ENCODE data around the gene PARVG. TPM values are rescaled to one million over a fixed set of nuclear protein-coding genes. Genes with fewer than 3 reads are reported as not detected.

PARVG gene
- total RNA-seq, 1 experiment from 2014 or later = 1.3 TPM

- H3K27ac Mint-ChIP-seq = no peak overlapping the region; a peak in 1 of 7 replicates
- Histone ChIP-seq H4K8ac (replicated peaks; ENCODE audit: insufficient read length, low read depth, low read length) (no peak overlapping the region), H2BK120ac (ENCODE audit: low read depth, low read length, poor library complexity, severe bottlenecking) (no peak overlapping the region), H4K20me1 (ENCODE audit: control insufficient read depth, insufficient read depth, insufficient read length) (no peaks in the 10 kb centered on the region), H3K23ac (ENCODE audit: insufficient read length, low read depth, low read length) (no peak overlapping the region), H3K9ac (ENCODE audit: extremely low read depth, insufficient read length, low read length) (no peak overlapping the region), H2AK5ac (ENCODE audit: insufficient read length, low read length) (no peak overlapping the region), H3K4me1 (ENCODE audit: insufficient read depth, low read length) (no peaks in the 10 kb centered on the region), H2AFZ (ENCODE audit: low read length) (no peak overlapping the region), H3K27me3 (ENCODE audit: insufficient read depth, low read length) (no peaks in the 10 kb centered on the region), H3K79me1 (ENCODE audit: insufficient read depth, low read depth, low read length, poor library complexity, severe bottlenecking) (no peaks in the 10 kb centered on the region), H3K14ac (ENCODE audit: insufficient read depth, low read length) (no peak overlapping the region), H2BK20ac (ENCODE audit: low read depth, low read length, poor library complexity, severe bottlenecking) (no peak overlapping the region), H2BK5ac (ENCODE audit: insufficient read length, low read length) (no peak overlapping the region), H3K18ac (ENCODE audit: insufficient read length, low read depth, low read length) (no peak overlapping the region), H3K56ac (ENCODE audit: insufficient read length, low read depth, low read length) (no peak overlapping the region), H4K5ac (ENCODE audit: insufficient read length, low read depth, low read length) (no peak overlapping the region), H3K9me3 (ENCODE audit: control insufficient read depth, low read depth, low read length) (no peaks in the 10 kb centered on the region), H3T11ph (ENCODE audit: low read length) (no peak overlapping the region), H2BK12ac (ENCODE audit: insufficient read length, low read depth, low read length) (no peak overlapping the region), H3K23me2 (ENCODE audit: insufficient read length, low read depth, low read length, poor library complexity, severe bottlenecking) (no peaks in the 10 kb centered on the region), H4K91ac (ENCODE audit: insufficient read length, low read depth, low read length) (no peak overlapping the region), H2BK15ac (ENCODE audit: low read depth, low read length) (no peak overlapping the region), H3K4me2 (ENCODE audit: insufficient read depth, insufficient read length, low read length) (no peak overlapping the region), H3K79me2 (ENCODE audit: insufficient read depth, low read length) (no peaks in the 10 kb centered on the region), H3K27ac (ENCODE audit: insufficient read length, low read depth, low read length) (no peak overlapping the region), H3K4ac (ENCODE audit: low read depth, low read length) (no peak overlapping the region)
- H3K36me3 Mint-ChIP-seq (ENCODE audit: insufficient read depth in 1 of 3, low read depth in 3 of 3) = no peaks in the 10 kb centered on the region
- H3K4me1 Mint-ChIP-seq = peaks cover 14 to 23% of the 10 kb centered on the region in 2 experiments
- H3K27me3 Mint-ChIP-seq (ENCODE audit: low read depth) = peaks cover 2% of the 10 kb centered on the region; the same call in 1 of the 2 replicates
- TF ChIP-seq CTCF (conservative IDR thresholded peaks at IDR 0.05) = no peak
- WGBS (ENCODE audit: extremely low coverage, insufficient read length, low lambda C conversion rate) = no CpG with 5 or more reads among the region's 6 CpGs
- no peak for DNase-seq
- H3K9me3 Mint-ChIP-seq = no peaks in the 10 kb centered on the region
- no peak overlapping the region for H3K4me3 Mint-ChIP-seq
Measured at GRCh38 chr22:44179989-44180705, 578 bp upstream of the PARVG start.

Measured in H9 (cell line).